ENCODE measurements around the gene JAM3. TPM values are rescaled to one million over a fixed set of nuclear protein-coding genes. Genes with fewer than 3 reads are reported as not detected.

JAM3 gene
- total and polyA plus RNA-seq, 10 of the 15 experiments (the other 5 are each of a cell fraction or from before 2014, with no cell fraction given), result 0.04 to 1.1 (median 0.32) TPM; not detected in 1

DNA sequence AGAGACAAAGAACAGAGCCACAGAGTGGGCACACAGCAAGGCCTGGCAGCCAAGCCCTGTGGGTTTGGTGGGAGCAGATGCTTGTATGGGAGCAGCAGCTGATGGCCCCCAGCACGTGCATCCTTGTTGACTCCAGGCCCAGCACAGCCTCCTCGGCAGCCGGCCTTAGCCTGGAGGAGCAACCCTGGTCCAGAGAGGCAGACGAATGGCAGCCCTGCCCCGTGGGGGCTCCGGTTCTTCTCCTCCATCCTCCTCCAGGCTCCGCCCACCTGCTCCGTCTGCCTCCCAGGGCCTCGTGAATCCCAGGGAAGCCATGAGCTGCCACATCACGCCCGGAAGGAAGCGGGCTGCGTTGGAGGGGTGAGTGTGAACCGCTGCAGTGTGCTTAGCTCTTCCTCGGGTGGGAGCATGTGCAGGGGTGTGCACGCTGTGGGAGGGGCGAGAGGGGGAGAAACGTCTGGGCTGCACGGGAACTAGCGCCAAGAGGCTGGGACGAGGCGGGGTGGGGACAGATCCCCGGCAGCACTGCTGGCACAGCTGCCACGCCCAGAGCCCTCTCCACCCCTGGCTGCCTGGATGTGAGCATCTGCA lies 36.3 kb upstream of the JAM3 start (continued):
- TF ChIP-seq, protein P1, sequence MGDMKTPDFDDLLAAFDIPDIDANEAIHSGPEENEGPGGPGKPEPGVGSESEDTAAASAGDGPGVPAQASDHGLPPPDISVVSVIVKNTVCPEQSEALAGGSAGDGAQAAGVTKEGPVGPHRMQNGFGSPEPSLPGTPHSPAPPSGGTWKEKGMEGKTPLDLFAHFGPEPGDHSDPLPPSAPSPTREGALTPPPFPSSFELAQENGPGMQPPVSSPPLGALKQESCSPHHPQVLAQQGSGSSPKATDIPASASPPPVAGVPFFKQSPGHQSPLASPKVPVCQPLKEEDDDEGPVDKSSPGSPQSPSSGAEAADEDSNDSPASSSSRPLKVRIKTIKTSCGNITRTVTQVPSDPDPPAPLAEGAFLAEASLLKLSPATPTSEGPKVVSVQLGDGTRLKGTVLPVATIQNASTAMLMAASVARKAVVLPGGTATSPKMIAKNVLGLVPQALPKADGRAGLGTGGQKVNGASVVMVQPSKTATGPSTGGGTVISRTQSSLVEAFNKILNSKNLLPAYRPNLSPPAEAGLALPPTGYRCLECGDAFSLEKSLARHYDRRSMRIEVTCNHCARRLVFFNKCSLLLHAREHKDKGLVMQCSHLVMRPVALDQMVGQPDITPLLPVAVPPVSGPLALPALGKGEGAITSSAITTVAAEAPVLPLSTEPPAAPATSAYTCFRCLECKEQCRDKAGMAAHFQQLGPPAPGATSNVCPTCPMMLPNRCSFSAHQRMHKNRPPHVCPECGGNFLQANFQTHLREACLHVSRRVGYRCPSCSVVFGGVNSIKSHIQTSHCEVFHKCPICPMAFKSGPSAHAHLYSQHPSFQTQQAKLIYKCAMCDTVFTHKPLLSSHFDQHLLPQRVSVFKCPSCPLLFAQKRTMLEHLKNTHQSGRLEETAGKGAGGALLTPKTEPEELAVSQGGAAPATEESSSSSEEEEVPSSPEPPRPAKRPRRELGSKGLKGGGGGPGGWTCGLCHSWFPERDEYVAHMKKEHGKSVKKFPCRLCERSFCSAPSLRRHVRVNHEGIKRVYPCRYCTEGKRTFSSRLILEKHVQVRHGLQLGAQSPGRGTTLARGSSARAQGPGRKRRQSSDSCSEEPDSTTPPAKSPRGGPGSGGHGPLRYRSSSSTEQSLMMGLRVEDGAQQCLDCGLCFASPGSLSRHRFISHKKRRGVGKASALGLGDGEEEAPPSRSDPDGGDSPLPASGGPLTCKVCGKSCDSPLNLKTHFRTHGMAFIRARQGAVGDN (IDR thresholded peaks at IDR 0.05), result no peak
- TF ChIP-seq, protein P2, sequence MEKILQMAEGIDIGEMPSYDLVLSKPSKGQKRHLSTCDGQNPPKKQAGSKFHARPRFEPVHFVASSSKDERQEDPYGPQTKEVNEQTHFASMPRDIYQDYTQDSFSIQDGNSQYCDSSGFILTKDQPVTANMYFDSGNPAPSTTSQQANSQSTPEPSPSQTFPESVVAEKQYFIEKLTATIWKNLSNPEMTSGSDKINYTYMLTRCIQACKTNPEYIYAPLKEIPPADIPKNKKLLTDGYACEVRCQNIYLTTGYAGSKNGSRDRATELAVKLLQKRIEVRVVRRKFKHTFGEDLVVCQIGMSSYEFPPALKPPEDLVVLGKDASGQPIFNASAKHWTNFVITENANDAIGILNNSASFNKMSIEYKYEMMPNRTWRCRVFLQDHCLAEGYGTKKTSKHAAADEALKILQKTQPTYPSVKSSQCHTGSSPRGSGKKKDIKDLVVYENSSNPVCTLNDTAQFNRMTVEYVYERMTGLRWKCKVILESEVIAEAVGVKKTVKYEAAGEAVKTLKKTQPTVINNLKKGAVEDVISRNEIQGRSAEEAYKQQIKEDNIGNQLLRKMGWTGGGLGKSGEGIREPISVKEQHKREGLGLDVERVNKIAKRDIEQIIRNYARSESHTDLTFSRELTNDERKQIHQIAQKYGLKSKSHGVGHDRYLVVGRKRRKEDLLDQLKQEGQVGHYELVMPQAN (conservative IDR thresholded peaks at IDR 0.05), result no peak
- no peak for TF ChIP-seq SMAD5 (IDR thresholded peaks at IDR 0.05; ENCODE audit: low read depth)

DNA sequence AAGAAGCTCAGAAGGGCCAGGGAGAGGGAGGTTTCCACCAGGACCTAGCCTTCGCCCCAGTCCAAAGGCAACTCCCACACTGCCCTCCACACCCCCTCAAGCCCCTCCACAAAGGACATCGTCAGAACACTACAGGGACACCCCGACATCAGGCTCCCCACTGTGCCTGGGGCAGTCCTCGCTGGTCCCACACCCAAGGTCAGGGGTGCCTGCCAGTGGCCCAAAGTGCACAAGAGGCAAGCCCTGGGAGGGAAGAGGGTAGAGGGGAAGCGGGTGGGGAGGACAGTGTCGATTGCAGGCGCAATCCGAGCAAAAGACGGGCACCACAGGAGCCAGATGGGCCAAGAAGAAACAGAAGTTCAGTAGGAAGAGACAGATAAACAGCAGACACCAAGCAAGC lies 35.6 kb upstream of the JAM3 start:
- Histone ChIP-seq H3K9ac (ENCODE audit: control insufficient read depth, insufficient read depth, low read length) (no peak overlapping the region), H3K36me3 (ENCODE audit: control insufficient read depth in 2 of 2, insufficient read depth in 2 of 2, low read length in 1 of 2) (no peaks in the 10 kb centered on the region), H3K27ac (ENCODE audit: control insufficient read depth, insufficient read depth) (no peak overlapping the region), H3K27me3 (replicated peaks in 1 of 2; ENCODE audit: control insufficient read depth in 2 of 2, insufficient read depth in 2 of 2, low read length in 1 of 2) (peaks cover 0 to 4% of the 10 kb centered on the region in 2 experiments; a peak in 3 of 4 replicates), H3K79me2 (ENCODE audit: control insufficient read depth, insufficient read depth, low read length) (no peaks in the 10 kb centered on the region), H3K4me3 (no peak overlapping the region), H3K9me3 (replicated peaks; ENCODE audit: control insufficient read depth, insufficient read depth, low read length) (no peaks in the 10 kb centered on the region), H2AFZ (ENCODE audit: control insufficient read depth, low read depth, low read length) (no peak overlapping the region), H3K4me2 (ENCODE audit: control insufficient read depth, insufficient read depth) (no peak overlapping the region), H4K20me1 (ENCODE audit: control insufficient read depth, insufficient read depth) (no peaks in the 10 kb centered on the region), H3K4me1 (ENCODE audit: control insufficient read depth, insufficient read depth, low read length) (peaks cover 4% of the 10 kb centered on the region; the same call in 1 of the 2 replicates)
- intact Hi-C loops (cut with micrococcal nuclease; ENCODE audit: unreplicated experiment), result loop anchor here (5.0 kb wide), 1 partner anchor 106 kb away; no protein-coding TSS in a partner anchor
- FAIRE-seq (no peak), ATAC-seq (no peak), DNase-seq (ENCODE audit: low read depth, low spot score) (no peak)
- in situ Hi-C loops (cut with MboI), result no loop called here
- no TSS peak for BruUV-seq (replicated peaks)
- ChIA-PET CTCF (no interaction called here), POLR2A (no interaction called here), SMC1A (ENCODE audit: uncharacterized antibody, unreplicated experiment) (no interaction called here), RAD21 (ENCODE audit: unreplicated experiment) (no interaction called here)
- 24% methylated on average over 9 of the region's 9 CpGs for WGBS (ENCODE audit: insufficient coverage, insufficient replicate concordance, low lambda C conversion rate, missing lambda C conversion rate)
- TF ChIP-seq EP300 (IDR thresholded peaks at IDR 0.05; ENCODE audit: borderline replicate concordance in 1 of 2, control insufficient read depth in 1 of 2, low read depth in 2 of 2, low read length in 2 of 2) (no peak), GATAD2B (conservative IDR thresholded peaks at IDR 0.05; ENCODE audit: low read depth) (no peak), RELA (IDR thresholded peaks at IDR 0.05; ENCODE audit: borderline replicate concordance, partially characterized antibody) (no peak), SP1 (IDR thresholded peaks at IDR 0.05; ENCODE audit: low read depth, low read length) (no peak), NR2C2 (IDR thresholded peaks at IDR 0.05; ENCODE audit: borderline replicate concordance, control insufficient read depth, insufficient read length, low read depth) (no peak), ZBED1 (IDR thresholded peaks at IDR 0.05; ENCODE audit: borderline replicate concordance) (no peak), SREBF1 (IDR thresholded peaks at IDR 0.05; ENCODE audit: low read length) (no peak), RAD21 (IDR thresholded peaks at IDR 0.05; ENCODE audit: insufficient read depth, low read depth, low read length) (no peak), RCOR1 (conservative IDR thresholded peaks at IDR 0.05; ENCODE audit: low read depth, low read length) (no peak), ZNF622 (IDR thresholded peaks at IDR 0.05) (no peak)
- TF ChIP-seq, protein P3, sequence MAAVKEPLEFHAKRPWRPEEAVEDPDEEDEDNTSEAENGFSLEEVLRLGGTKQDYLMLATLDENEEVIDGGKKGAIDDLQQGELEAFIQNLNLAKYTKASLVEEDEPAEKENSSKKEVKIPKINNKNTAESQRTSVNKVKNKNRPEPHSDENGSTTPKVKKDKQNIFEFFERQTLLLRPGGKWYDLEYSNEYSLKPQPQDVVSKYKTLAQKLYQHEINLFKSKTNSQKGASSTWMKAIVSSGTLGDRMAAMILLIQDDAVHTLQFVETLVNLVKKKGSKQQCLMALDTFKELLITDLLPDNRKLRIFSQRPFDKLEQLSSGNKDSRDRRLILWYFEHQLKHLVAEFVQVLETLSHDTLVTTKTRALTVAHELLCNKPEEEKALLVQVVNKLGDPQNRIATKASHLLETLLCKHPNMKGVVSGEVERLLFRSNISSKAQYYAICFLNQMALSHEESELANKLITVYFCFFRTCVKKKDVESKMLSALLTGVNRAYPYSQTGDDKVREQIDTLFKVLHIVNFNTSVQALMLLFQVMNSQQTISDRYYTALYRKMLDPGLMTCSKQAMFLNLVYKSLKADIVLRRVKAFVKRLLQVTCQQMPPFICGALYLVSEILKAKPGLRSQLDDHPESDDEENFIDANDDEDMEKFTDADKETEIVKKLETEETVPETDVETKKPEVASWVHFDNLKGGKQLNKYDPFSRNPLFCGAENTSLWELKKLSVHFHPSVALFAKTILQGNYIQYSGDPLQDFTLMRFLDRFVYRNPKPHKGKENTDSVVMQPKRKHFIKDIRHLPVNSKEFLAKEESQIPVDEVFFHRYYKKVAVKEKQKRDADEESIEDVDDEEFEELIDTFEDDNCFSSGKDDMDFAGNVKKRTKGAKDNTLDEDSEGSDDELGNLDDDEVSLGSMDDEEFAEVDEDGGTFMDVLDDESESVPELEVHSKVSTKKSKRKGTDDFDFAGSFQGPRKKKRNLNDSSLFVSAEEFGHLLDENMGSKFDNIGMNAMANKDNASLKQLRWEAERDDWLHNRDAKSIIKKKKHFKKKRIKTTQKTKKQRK (IDR thresholded peaks at IDR 0.05; ENCODE audit: low read depth, low read length), result no peak

All from GM12878 (cell line).